Measurements from ENCODE around the gene CEP72.

CEP72 gene

GRCh38 chr5:641331-641765 lies 29.2 kb downstream of the CEP72 start:
- ATAC-seq (ENCODE audit: insufficient read depth, low read depth) (no peak), DNase-seq (no peak)
- Histone ChIP-seq H4K20me1 (ENCODE audit: insufficient read depth, low read length) (peaks cover 25% of the 10 kb centered on the region), H3K9me3 (ENCODE audit: insufficient read depth, low read length, severe bottlenecking) (no peaks in the 10 kb centered on the region), H3K79me2 (ENCODE audit: insufficient read depth, low read length) (no peaks in the 10 kb centered on the region), H3K4me2 (ENCODE audit: insufficient read depth, low read length) (no peak overlapping the region), H2AFZ (ENCODE audit: low read depth, low read length) (no peak overlapping the region), H3K36me3 (ENCODE audit: insufficient read depth, low read length) (peaks cover 94% of the 10 kb centered on the region), H3K9ac (ENCODE audit: low read depth, low read length) (no peak overlapping the region), H3K4me1 (ENCODE audit: insufficient read depth, low read length) (no peaks in the 10 kb centered on the region), H3K27ac (ENCODE audit: low read length) (no peak overlapping the region), H3K4me3 (ENCODE audit: low read depth in 1 of 2, low read length in 2 of 2) (no peak overlapping the region), H3K27me3 (ENCODE audit: insufficient read depth, low read length, poor library complexity) (no peaks in the 10 kb centered on the region)
- TF ChIP-seq CTCF (IDR thresholded peaks at IDR 0.05; ENCODE audit: borderline replicate concordance, extremely low read depth, low read length, poor library complexity, severe bottlenecking), result no peak
- no peak for TF ChIP-seq EZH2 (IDR thresholded peaks at IDR 0.05; ENCODE audit: borderline replicate concordance, low read depth, low read length, severe bottlenecking)

GRCh38 chr5:642481-642880 lies 30.3 kb downstream of the CEP72 start:
- Histone ChIP-seq H3K9me3 (ENCODE audit: insufficient read depth, low read length, severe bottlenecking) (no peaks in the 10 kb centered on the region), H3K27ac (ENCODE audit: low read length) (no peak overlapping the region), H3K4me3 (ENCODE audit: low read depth in 1 of 2, low read length in 2 of 2) (no peak overlapping the region), H3K79me2 (ENCODE audit: insufficient read depth, low read length) (no peaks in the 10 kb centered on the region), H3K27me3 (ENCODE audit: insufficient read depth, low read length, poor library complexity) (no peaks in the 10 kb centered on the region), H2AFZ (ENCODE audit: low read depth, low read length) (no peak overlapping the region), H3K4me2 (ENCODE audit: insufficient read depth, low read length) (no peak overlapping the region), H3K36me3 (ENCODE audit: insufficient read depth, low read length) (peaks cover 95% of the 10 kb centered on the region), H3K4me1 (ENCODE audit: insufficient read depth, low read length) (no peaks in the 10 kb centered on the region), H4K20me1 (ENCODE audit: insufficient read depth, low read length) (peaks cover 25% of the 10 kb centered on the region), H3K9ac (ENCODE audit: low read depth, low read length) (no peak overlapping the region)
- DNase-seq, result no peak
- TF ChIP-seq CTCF (IDR thresholded peaks at IDR 0.05; ENCODE audit: borderline replicate concordance, extremely low read depth, low read length, poor library complexity, severe bottlenecking) (no peak), EZH2 (IDR thresholded peaks at IDR 0.05; ENCODE audit: borderline replicate concordance, low read depth, low read length, severe bottlenecking) (no peak)
- ATAC-seq (ENCODE audit: insufficient read depth, low read depth), result no peak

DNA sequence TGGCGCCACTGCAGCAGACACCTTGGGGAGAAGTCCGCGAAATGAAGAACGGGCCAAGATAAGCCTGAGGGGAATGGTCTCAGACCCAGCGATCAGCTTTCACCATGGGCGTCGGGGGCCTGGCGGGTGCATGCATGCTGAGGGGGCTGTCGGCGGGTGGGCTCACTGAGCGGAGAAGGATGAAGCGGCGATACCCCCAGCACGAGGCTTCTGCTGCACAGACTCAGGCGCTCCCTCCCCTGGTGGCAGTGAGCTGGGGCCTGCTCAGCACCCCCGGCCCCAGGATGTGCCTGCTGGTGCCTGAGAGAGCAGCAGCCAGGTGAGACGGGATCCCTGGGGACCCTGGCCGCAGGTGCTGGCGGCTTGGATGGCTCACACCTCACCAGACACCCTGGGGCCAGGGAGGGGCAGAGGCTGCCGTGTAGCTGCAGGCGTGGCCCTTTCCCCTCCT lies 31.2 kb downstream of the CEP72 start:
- Histone ChIP-seq H4K20me1 (ENCODE audit: insufficient read depth, low read length) (peaks cover 20% of the 10 kb centered on the region), H3K4me3 (ENCODE audit: low read depth in 1 of 2, low read length in 2 of 2) (no peak overlapping the region), H3K4me1 (ENCODE audit: insufficient read depth, low read length) (no peaks in the 10 kb centered on the region), H2AFZ (ENCODE audit: low read depth, low read length) (no peak overlapping the region), H3K79me2 (ENCODE audit: insufficient read depth, low read length) (no peaks in the 10 kb centered on the region), H3K4me2 (ENCODE audit: insufficient read depth, low read length) (no peak overlapping the region), H3K9ac (ENCODE audit: low read depth, low read length) (no peak overlapping the region), H3K27ac (ENCODE audit: low read length) (no peak overlapping the region), H3K36me3 (ENCODE audit: insufficient read depth, low read length) (peaks cover 95% of the 10 kb centered on the region), H3K9me3 (ENCODE audit: insufficient read depth, low read length, severe bottlenecking) (peaks cover 2% of the 10 kb centered on the region), H3K27me3 (ENCODE audit: insufficient read depth, low read length, poor library complexity) (no peaks in the 10 kb centered on the region)
- peak; percentile 27; the same call in 2 of the 3 replicates for ATAC-seq (ENCODE audit: insufficient read depth, low read depth)
- no peak for TF ChIP-seq EZH2 (IDR thresholded peaks at IDR 0.05; ENCODE audit: borderline replicate concordance, low read depth, low read length, severe bottlenecking)
- TF ChIP-seq CTCF (IDR thresholded peaks at IDR 0.05; ENCODE audit: borderline replicate concordance, extremely low read depth, low read length, poor library complexity, severe bottlenecking), result no peak
- no peak for DNase-seq
